OCI-LY3 (cell line): ENCODE results near the gene SMARCA4.

Experiments
- EZH2phosphoT487 ChIP-seq: fragments of 200-600 bp; shearing (Covaris generic); IDR thresholded peaks from 2 replicates; pipeline ENCODE4 v1.6.1; 2018; ENCODE audit warnings: antibody characterized with exemption, mixed run types, low read depth
- TF ChIP-seq, protein P1 (sequence below): fragments of 200-600, 300-600 bp; sonication (generic); IDR thresholded peaks from 2 replicates; pipeline ENCODE4 v1.5.1; 2014; ENCODE audit warnings: antibody characterized with exemption, low read length, low read depth

GRCh38 chr19:10929402-10929794 lies 31.4 kb upstream of the SMARCA4 start:
- TF ChIP-seq, protein P1, sequence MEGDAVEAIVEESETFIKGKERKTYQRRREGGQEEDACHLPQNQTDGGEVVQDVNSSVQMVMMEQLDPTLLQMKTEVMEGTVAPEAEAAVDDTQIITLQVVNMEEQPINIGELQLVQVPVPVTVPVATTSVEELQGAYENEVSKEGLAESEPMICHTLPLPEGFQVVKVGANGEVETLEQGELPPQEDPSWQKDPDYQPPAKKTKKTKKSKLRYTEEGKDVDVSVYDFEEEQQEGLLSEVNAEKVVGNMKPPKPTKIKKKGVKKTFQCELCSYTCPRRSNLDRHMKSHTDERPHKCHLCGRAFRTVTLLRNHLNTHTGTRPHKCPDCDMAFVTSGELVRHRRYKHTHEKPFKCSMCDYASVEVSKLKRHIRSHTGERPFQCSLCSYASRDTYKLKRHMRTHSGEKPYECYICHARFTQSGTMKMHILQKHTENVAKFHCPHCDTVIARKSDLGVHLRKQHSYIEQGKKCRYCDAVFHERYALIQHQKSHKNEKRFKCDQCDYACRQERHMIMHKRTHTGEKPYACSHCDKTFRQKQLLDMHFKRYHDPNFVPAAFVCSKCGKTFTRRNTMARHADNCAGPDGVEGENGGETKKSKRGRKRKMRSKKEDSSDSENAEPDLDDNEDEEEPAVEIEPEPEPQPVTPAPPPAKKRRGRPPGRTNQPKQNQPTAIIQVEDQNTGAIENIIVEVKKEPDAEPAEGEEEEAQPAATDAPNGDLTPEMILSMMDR, result no peak
- no peak for TF ChIP-seq EZH2phosphoT487
